Measurements from ENCODE around the gene KRTAP23-1. TPM values are rescaled to one million over a fixed set of nuclear protein-coding genes. Genes with fewer than 3 reads are reported as not detected.

The KRTAP23-1 gene
- total and polyA plus RNA-seq, 2 donors (not counting 3 experiments of a cell fraction or from before 2014, with no cell fraction given) = not detected

- intact Hi-C loops (cut with micrococcal nuclease) = no loop called here
- Histone ChIP-seq H3K9me3 (replicated peaks; ENCODE audit: control insufficient read depth, insufficient read depth, low read length) (peaks cover 3% of the 10 kb centered on the region), H3K9me1 (replicated peaks; ENCODE audit: control insufficient read depth, extremely low read depth, insufficient read depth, low read length) (no peaks in the 10 kb centered on the region), H3K4me2 (ENCODE audit: insufficient read depth, low read length) (no peak overlapping the region), H3K27me3 (ENCODE audit: control insufficient read depth in 2 of 2, insufficient read depth in 2 of 2, low read length in 2 of 2) (no peaks in the 10 kb centered on the region), H3K79me2 (ENCODE audit: control insufficient read depth, insufficient read depth, low read length) (no peaks in the 10 kb centered on the region), H3K27ac (ENCODE audit: insufficient read depth, low read depth, low read length) (no peak overlapping the region), H3K9ac (replicated peaks; ENCODE audit: extremely low read depth, insufficient read depth, low read length) (no peak overlapping the region), H3K4me1 (ENCODE audit: control insufficient read depth, extremely low read depth, insufficient read depth, low read length) (no peaks in the 10 kb centered on the region), H2AFZ (ENCODE audit: low read depth, low read length) (no peak overlapping the region), H4K20me1 (replicated peaks; ENCODE audit: control insufficient read depth, extremely low read depth, insufficient read depth, low read length) (no peaks in the 10 kb centered on the region), H3K4me3 (replicated peaks in 1 of 3; ENCODE audit: insufficient read depth in 1 of 3, low read depth in 1 of 3, low read length in 3 of 3) (no peak overlapping the region), H3K36me3 (ENCODE audit: control insufficient read depth in 2 of 2, extremely low read depth in 1 of 2, insufficient read depth in 2 of 2, low read length in 2 of 2) (no peaks in the 10 kb centered on the region)
- no TSS peak for BruUV-seq (replicated peaks)
- dilution Hi-C loops (cut with MboI; ENCODE audit: extremely low pct_ligation_motif_present, low sequenced_read_pairs) = no loop called here
- DNase-seq (ENCODE audit: low read depth, low spot score) = no peak
- POLR2A ChIA-PET = no interaction called here
- CTCF ChIA-PET = no interaction called here
- FAIRE-seq = no peak
- TF ChIP-seq POLR2A (IDR thresholded peaks at IDR 0.05; ENCODE audit: low read depth, low read length) (no peak), EZH2 (IDR thresholded peaks at IDR 0.05; ENCODE audit: borderline replicate concordance, low read depth, low read length, severe bottlenecking) (no peak), CTCF (IDR thresholded peaks at IDR 0.05; ENCODE audit: extremely low read depth in 1 of 2, insufficient read depth in 1 of 2, low read depth in 1 of 2, low read length in 2 of 2) (no peak), POLR2AphosphoS5 (IDR thresholded peaks at IDR 0.05; ENCODE audit: insufficient read depth, low read depth, low read length) (no peak), GATA2 (IDR thresholded peaks at IDR 0.05; ENCODE audit: insufficient read depth, insufficient read length, low read depth, low read length) (no peak), FOS (IDR thresholded peaks at IDR 0.05; ENCODE audit: borderline replicate concordance, insufficient read depth, low read length) (no peak), MAX (IDR thresholded peaks at IDR 0.05; ENCODE audit: insufficient read depth, insufficient read length) (no peak), MYC (IDR thresholded peaks at IDR 0.05; ENCODE audit: low read depth, low read length) (no peak), JUN (IDR thresholded peaks at IDR 0.05; ENCODE audit: borderline replicate concordance, insufficient read depth, insufficient read length, low read depth) (no peak)
These were observed 15.7 kb downstream of the KRTAP23-1 start for GRCh38 chr21:30332681-30333080.
